Activated CD8-positive, alpha-beta memory T cell treated with anti-CD3 and anti-CD28 coated beads for 1 hour (primary cell): ENCODE results near the gene FAM234A.
"Not testable (repeated sequence)": the region's sequence is repeated elsewhere in the genome, so short reads cannot be mapped to it uniquely, and the experiment has no call there.

Experiments
- DNase-seq, 2 donors: peaks; one replicate each; pipeline ENCODE4 v3.0.0-alpha.2; 2020; ENCODE audit warnings: low read depth in 1 of 2; ENCODE audit errors: extremely low read depth in 1 of 2

The FAM234A gene

DNA sequence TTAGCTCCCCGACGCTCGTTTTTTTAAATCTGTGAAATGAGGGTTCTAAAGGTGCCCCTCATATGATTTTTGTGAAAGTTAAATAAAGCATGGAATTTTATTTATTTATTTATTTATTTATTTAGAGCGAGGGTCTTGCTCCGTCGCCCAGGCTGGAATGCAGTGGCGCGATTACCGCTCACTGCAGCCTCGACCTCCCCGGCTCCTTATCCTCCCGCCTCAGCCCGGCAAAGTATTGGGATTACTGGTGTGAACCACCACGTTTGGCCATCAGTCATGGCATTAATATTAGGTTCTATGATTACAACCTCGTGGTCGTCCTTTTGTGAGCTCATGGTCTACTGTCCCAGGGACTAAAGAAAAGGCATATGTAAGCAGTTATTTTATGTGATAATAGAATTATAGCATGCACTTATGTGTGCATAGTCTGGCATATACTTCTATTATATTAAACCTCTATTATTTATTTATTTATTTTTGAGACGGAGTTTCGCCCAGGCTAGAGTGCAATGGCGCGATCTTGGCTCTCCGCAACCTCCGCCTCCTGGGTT, 4.8 kb upstream of the FAM234A start:
- no peak for DNase-seq

DNA sequence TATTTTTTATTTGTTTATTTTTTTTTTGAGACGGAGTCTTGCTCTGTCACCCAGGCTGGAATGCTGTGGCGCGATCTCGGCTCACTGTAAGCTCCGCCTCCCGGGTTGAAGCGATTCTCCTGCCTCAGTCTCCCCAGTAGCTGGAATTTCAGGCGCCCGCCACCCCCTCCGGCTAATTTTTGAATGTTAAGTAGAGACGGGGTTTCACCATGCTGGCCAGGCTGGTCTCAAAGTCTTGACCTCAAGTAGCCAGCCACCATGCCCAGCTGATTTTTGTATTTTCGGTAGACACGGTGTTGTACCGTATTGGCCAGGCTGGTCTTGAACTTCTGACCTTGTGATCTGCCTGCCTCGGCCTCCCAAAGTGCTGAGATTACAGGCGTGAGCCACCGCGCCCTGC, 4.3 kb upstream of the FAM234A start:
- not testable (repeated sequence) for DNase-seq

DNA sequence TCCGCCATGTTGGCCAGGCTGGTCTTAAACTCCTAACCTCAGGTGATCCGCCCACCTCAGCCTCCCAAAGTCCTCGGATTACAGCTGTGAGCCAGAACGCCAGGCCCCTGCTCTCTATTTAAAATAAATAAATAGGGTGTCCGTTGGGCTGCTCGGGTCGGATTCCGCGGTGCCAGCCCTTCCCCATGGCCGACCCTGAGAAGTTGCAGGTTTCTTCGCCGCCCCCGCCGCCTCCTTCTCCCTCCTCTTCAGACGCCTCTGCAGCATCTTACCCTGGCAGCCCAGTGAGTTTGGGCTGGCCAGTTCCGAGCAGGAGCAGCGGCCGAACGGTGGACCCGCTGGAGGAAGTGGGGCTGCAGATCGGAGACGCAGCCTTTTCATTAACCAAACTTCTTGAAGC, 3.7 kb upstream of the FAM234A start:
- no peak for DNase-seq

- no peak for DNase-seq
These were observed 5.3 kb downstream of the FAM234A start for GRCh38 chr16:239948-240277.

DNA sequence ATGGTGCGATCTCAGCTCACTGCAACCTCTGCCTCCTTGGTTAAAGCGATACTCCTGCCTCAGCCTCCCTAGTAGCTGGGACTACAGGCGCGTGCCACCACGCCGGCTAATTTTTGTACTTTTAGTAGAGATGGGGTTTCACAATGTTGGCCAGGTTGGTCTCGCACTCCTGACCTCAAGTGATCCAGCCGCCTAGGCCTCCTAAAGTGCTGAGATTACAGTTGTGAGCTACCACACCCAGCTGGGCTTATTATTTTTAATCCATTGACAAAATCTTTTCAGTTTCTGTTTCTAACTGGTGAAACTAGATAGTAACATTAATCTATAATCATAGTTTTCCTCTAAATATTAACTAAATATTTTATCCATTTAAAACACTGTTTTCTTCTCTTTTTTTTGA, 5.9 kb downstream of the FAM234A start:
- DNase-seq = no peak

GRCh38 chr16:242281-242680, 7.7 kb downstream of the FAM234A start:
- DNase-seq = no peak

DNA sequence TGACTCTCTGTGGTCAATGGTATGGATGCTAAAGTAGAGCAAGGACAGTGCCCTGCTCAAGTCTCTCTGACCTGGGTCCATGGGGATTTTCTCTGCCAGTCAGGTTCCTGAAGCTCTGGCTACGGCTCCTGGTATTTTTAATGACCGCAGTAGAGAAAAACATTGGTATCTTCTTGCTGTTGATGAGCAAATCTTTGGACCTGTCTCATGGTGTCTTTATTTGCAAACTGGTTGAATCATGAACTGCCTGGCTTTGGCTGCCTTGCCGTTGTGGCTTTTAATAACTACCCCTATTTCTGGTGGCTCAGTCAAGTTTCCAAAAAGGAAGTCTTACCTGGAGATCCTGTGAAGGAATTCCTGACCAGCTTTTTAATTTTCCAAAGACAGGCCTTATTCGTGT, 8.7 kb downstream of the FAM234A start:
- no peak for DNase-seq

DNA sequence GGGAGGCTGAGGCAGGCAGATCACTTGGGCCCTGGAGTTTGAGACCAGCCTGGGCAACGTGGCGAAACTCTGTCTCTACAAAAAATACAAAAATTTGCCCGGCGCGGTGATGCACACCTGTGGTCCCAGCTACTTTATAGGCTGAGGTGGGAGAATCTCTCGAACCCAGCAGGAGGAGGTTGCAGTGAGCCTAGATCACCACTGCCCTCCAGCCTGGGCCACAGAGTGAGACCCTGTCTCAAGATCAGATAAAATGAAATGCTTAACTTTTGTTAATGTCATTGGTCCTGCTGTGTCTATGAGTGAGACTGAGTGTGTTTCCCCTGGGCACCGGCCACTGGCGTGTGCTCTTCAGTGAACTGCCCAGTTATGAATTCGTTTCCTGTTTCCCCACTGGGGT, 10.5 kb downstream of the FAM234A start:
- DNase-seq = no peak

GRCh38 chr16:247027-247426, 12.4 kb downstream of the FAM234A start:
- no peak for DNase-seq

DNA sequence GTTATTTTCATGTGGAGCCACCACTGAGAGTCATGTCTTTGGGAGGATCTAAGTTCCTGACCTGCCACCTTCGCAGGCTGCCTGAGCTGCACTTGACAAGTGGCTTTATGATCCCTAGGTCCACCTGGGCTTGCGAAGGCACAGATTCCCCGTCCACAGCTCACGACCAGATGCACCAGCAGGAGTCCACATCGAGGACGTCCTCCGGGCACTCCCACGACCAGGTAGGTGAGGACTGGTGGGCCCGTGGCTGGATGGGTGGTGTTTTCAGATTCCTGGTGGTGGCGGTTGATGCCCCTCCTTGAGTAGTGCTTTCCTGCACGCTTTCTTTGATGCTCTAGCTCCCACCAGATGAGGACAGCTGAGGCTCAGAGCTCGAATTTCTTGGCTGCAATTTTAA, 14.8 kb downstream of the FAM234A start:
- DNase-seq = no peak

DNA sequence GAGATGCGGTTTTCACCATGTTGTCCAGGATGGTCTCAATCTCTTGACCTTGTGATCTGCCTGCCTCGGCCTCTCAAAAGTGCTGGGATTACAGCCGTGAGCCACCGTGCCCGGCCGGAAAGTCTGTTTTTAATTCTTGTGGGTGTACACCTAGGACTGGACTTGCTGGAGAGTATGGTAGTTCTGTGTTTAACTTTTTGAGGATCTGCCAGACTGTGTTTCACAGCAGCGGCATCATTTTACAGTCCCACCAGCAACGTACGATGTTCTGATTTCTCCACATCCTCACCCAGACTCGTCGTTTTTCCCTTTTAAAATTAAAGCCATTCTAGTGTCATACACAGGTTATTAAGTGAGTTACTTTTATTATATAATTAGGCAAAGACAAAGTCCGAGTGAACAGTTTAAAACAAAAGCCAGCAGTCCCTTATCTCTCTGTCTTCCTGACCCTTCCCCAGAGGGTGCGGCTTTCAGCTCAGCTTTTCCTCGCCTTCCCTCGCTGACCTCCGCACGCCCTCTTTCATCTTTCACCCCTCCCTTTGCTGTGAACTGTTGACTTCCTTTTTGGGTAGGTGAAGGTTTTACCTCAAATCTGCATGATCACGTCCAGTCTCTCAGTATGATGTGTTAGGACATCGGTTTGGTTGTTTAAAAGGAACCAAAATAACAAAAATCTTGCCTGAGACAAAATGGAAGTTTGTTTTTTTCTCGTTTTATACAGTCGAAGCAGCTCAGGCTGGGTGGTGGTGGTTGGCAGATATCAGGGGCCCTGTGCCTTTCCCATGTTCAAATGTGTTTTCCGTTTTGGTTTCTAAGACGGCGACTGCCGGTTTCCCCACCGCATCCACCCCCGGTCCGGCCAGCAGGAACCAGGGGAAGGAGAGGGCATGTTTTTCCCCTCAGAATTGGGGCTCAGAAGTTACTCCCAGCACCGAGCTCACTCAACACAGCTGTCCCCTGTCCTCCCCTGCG, 18.0 kb downstream of the FAM234A start:
- no peak for DNase-seq

- DNase-seq = no peak
These were observed 19.2 kb downstream of the FAM234A start for GRCh38 chr16:253833-254232.

DNA sequence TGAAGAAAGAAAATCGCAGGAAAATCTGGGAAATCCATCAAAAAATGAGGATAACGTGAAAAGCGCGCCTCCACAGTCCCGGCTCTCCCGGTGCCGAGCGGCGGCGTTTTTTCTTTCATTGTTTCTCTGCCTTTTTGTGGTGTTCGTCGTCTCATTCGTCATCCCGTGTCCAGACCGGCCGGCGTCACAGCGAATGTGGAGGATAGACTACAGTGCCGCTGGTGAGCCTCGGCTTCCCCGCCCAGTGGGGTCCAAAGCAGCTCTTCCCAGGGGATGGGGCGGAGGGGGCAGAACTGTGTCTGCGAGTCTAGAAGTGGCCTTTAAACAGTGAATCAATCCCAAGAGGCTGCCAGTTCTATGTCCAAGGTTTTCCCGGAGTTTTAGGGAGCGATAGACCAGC, 19.8 kb downstream of the FAM234A start:
- DNase-seq = no peak

GRCh38 chr16:255183-255582, 20.6 kb downstream of the FAM234A start:
- DNase-seq = no peak

GRCh38 chr16:258091-258490, 23.5 kb downstream of the FAM234A start:
- not testable (repeated sequence) for DNase-seq

DNA sequence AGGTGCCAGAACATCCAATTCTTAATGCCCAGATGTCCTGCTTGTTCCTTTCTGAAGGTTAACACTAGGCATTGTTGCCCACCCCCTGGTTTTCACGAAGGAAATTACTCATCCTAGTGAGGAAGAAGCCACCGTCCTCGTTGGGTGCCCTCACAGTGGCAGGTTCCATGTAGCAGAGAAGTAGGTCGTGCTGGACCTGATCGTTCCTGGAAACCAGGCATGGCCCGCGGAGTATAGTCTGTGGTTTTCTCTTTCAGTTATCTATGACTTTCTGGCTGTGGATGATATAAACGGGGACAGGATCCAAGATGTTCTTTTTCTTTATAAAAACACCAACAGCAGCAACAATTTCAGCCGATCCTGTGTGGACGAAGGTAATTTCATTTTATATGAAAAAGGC, 24.6 kb downstream of the FAM234A start:
- no peak for DNase-seq

DNA sequence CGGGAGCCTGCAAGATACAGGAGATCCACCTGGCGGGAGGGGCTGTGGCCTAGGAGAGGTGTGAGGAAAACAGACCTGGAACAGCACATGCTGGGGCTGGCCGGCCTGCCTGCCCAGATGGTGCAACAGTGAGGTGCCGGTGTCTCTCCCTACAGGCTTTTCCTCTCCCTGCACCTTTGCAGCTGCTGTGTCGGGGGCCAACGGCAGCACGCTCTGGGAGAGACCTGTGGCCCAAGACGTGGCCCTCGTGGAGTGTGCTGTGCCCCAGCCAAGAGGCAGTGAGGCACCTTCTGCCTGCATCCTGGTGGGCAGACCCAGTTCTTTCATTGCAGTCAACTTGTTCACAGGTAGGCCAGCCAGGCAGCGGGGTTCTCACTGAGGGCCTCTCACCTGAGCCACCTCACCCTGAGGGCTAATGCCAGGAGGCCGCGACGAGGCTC, 25.2 kb downstream of the FAM234A start:
- no peak for DNase-seq

DNA sequence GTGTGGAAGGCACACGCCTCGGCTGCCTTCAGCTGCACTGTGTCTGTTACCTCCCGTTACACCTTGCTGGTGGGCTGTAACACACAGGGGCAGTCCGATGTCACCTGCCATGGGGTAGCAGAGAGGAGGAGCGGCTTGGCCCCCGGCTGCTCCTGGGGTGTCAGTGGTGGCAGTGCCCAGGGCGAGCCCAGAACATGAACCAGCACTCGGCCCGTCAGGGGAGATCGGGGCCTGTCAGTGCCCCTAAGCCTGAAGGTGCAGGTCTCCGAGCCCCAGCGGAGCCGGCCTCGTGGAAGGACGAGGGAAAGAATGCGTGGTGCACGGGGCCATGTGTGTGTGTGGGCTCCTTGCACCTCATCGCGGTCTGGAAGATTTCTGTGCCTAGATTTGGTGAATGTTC, 25.7 kb downstream of the FAM234A start:
- DNase-seq = no peak

DNA sequence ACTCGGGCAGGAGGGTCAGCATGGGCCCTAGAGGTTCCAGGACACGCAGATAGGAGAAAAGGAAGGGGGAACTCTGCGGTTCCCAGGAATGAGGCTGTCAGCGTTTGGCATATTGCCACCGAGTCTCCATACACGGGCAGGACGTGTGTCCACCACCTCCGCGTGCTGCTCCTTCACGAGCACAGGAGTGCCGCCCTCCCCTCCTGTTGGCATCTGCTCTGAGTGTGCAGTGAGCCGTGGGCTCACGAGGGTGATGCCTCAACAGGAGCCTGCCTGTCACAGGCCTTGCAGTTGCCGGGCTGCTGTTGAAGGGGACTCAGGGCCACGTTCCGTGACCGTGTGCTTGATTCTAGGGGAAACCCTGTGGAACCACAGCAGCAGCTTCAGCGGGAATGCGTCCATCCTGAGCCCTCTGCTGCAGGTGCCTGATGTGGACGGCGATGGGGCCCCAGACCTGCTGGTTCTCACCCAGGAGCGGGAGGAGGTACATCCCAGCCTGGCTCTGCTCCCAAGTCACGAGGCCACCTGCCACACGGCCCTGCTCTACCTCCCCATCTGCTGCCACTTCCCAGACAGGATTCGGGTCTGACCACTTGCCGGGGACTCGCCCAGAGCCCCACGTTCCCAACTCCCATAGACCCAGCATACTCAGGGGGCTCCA, 26.5 kb downstream of the FAM234A start:
- no peak for DNase-seq

DNA sequence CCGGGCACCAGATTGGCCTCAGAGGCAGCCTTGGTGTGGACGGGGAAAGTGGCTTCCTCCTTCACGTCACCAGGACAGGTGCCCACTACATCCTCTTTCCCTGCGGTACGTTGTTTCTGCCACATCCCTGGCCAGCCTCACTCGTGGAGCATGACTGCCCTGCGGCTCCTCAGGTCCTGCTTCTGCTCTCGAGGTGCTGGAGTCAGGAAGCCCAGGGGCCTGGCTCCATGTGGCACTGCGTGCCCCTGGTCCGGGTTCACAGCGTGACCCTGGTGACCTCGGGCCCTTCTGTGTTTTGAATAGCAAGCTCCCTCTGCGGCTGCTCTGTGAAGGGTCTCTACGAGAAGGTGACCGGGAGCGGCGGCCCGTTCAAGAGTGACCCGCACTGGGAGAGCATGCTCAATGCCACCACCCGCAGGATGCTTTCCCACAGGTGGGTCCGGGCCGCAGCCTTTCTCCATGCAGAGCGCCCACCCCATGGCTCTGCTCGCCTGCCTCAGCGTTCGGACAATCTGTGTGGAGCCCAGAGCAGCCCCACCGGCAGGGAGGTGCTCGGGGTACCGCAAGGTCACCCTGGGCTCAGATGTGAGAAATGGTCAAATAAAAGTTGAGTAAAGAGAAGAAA, 27.6 kb downstream of the FAM234A start:
- no peak for DNase-seq

DNA sequence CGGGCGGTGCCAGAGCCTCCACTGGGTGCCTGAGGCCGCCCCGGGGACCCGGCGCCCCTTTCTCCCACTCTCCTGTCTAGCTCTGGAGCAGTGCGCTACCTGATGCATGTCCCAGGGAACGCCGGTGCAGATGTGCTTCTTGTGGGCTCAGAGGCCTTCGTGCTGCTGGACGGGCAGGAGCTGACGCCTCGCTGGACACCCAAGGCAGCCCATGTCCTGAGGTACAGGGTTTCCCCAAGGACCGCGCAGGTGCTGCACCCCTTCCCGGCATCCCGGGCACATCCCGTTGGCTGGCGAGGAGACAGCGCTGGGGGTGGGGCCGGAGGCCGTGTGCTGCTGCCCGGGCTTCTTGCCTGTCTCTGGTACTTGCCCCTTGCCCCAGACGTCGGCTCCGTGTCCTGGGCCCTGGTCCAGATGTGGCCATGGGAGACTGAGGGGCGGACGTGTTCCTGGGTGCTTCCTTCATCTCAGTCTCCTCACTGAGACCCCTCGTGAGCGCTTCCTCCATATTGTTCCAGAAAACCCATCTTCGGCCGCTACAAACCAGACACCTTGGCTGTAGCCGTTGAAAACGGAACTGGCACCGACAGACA, 28.7 kb downstream of the FAM234A start:
- no peak for DNase-seq
